DMS 273 (cell line): Measurements from ENCODE around the gene NDUFS1.
"Not testable (repeated sequence)": the region's sequence is repeated elsewhere in the genome, so short reads cannot be mapped to it uniquely, and the experiment has no call there.

Experiments used
- DNase-seq: peaks from one replicate; lab custom pipeline; 2025; ENCODE audit not compliant: unreplicated experiment; lab: John Stamatoyannopoulos, UW

Gene NDUFS1

GRCh38 chr2:206163251-206163880, 4.1 kb upstream of the NDUFS1 start:
- DNase-seq, result peak; percentile 27

DNA sequence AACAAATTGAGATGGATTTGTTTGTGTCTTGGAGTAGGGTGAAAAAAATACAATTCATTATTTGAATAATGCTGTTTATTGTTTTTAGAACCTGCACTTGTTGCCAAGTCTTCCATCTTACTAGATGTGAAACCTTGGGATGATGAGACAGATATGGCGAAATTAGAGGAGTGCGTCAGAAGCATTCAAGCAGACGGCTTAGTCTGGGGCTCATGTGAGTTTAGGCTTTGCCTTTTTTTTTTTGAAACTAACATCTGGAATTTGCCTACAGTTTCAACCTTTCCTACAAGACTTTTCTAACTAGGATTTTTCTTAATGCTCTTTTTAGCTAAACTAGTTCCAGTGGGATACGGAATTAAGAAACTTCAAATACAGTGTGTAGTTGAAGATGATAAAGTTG, 3.2 kb upstream of the NDUFS1 start:
- DNase-seq, result not testable (repeated sequence)

- no peak for DNase-seq
Observed at GRCh38 chr2:206160807-206161179, 1.5 kb upstream of the NDUFS1 start.

- DNase-seq, result peak; percentile 81
Observed at GRCh38 chr2:206160125-206160806, 1.0 kb upstream of the NDUFS1 start.

DNA sequence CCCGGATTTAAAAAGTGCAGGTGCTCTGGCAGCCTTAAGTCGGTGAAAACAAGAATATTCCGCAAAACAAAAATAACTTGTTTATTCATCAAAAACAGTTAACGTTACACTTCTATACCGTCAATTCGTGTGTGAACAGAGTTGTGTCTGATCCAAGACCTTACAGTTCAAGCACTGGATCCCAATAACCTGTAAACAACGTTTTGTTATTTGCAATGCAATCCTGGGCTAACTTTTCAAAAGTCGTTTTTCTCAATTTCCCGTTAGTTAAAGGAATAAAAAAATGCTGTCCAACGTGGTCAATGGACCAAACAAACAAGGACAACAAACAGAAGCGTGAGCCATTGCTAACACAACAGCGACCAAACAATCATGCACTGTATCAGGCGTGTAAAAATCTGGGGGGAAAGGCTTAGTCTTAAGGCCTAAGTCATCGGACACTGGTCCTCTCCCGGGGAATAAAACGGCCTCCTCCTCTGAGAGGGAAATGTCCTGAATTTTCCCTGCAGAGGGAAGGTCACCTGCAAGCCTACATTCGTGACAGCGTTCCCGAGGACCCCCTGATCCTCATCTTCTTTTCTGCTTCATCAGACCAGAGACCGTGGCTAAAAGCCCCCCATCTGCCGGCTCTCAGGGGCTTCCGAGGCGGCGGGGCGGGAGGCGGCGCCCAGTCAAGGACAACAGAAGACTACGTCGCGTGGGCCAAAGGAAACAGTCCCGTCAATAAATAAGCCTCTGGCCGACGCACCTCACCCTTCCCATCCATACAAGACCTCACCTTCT, 490 bp downstream of the NDUFS1 start:
- DNase-seq, result peak; percentile 60

GRCh38 chr2:206157014-206157413, 2.2 kb downstream of the NDUFS1 start:
- DNase-seq, result not testable (repeated sequence)

DNA sequence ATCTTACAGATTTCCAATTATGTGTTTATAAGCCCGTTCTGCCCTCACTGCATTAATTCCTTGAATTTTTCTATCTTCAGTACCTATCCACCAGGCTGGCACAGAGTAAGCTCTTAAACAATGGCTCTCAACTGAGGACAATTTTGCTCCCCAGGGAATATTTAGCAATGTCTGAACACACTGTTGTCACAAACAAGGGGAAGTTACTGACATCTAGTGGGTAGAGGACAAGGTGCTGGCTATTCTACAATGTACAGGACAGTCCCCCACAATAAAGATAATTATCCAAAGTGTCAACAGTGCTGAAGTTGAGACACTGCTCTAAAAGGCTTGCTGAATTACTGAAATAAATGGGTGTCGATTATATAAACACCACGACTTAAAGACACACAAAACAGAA, 5.0 kb downstream of the NDUFS1 start:
- DNase-seq, result peak; percentile 14

- DNase-seq, result no peak
Observed at GRCh38 chr2:206150631-206151030, 8.6 kb downstream of the NDUFS1 start.

DNA sequence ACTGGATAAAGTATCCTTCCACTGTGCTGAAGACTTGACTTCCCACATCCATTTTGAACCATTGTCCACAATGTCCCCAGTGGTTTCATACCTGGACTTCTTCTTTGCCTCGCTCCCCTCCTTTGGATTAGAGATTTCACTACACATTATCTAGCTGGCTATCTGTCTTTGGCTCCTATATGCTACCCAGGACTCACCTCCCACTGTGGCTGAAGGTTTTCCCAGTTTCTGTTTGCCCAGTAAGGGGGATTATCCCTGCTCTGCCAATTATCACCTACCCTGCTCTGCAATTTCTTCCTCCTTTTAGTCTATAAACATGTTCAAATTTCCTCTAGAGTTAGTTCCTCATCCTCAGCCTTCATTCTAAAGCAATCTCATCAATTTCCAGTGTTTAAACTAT, 9.1 kb downstream of the NDUFS1 start:
- no peak for DNase-seq

DNA sequence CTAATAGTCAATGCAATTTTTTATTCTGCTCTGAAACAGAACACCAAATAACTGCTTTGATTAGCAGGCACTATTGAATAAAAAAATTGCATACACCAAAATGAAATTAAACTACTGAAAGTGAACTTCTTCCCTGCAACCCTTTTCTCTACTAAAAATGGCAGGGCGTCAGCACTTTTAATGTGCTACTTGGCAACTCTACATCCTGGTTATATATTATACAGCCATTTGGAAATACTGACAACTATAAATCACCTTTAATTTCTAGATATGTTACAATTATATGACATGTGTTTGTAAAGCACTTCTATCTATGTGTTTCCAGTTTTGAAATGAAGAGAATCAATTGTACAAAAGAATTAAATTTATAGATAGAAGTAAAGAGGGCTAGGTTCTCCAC, 9.9 kb downstream of the NDUFS1 start:
- no peak for DNase-seq

DNA sequence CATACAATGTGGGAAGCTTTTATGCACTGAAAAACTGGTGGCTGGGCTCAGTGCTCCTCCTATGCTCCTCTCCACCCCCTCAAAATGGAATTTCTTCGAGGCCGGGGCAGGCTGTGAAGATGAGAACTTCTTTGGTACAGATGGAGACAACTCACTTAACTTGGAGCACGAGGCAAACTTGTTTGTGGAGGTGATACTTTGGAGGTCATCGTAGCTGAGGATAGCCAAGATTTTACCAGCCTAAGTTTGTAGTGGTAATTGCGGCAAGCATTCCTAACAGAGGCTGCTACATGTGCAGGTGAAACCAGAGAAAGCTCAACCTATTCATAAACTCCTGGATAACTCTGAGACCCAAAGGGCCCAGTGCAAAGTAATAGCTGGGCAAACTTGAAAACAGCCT, 13.6 kb downstream of the NDUFS1 start:
- no peak for DNase-seq

DNA sequence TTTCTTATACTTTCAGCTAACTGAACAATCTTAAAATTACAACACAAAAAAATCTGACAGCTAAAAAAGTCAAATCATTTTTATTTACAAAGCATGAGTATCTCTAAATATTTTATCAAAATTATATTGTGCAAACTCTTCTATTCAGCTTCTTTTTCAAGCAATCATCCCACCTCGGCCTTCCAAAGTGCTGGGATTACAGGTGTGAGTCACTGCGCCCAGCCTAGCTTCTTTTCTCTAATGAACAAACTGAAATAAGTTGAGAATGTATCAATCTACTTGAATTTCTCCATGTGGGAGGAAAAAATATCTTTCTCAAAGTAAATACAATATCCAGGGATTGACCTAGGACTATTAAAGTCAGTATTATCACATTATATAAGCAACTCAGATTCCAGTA, 14.9 kb downstream of the NDUFS1 start:
- DNase-seq, result no peak

DNA sequence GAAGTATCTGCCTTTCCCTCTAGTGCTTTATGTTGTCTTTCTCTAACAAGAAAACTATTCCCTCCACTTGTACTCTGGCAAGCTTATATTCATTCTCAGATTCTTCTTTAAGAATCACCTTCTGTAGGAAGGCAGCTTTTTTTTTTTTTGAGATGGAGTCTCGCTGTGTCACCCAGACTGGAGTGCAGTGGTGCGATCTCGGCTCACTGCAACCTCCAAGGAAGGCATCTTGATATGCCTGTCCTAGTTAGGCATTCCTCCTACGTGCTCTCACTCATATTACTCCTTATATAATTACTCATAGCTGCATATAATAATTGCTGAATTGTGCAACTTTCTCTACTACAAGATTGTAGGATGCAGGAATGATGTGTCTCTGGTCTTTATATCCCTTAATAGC, 15.8 kb downstream of the NDUFS1 start:
- DNase-seq, result no peak

GRCh38 chr2:206127656-206128055, 31.6 kb downstream of the NDUFS1 start:
- peak; percentile 8 for DNase-seq

DNA sequence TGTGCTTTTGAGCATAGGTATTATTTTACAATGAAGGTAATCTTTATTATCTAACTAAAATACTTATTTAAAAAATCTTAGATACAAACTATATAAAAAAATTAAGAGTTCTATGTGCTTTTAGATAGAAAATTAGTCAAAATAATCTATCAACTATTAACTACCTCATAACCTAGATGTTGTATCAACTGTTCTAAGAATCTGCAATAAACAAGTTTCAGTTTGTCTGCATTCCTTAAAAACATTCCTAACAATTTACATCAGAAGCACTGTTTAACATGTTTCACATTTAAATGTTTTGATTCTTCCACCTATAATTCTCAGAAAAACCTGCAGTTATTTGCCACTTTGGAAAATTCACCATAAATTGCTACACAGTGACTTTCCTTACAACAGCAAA, 33.3 kb downstream of the NDUFS1 start:
- no peak for DNase-seq

DNA sequence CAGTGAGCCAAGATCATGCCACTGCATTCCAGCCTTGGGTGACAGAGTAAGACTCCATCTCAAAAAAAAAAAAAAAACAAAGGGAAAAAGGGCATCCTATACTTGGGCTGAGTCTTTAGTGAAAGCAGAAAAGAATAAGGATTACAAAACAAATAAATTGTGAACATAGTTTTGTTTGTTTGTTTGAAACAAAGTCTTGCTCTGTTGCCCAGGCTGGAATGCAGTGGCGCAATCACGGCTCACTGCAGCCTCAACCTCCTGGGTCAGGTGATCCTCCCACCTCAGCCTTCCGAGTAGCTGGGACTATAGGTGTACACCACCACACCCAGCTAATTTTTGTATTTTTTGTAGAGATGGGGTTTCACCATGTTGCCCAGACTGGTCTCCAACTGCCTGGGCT, 36.7 kb downstream of the NDUFS1 start:
- DNase-seq, result not testable (repeated sequence)

- no peak for DNase-seq
Observed at GRCh38 chr2:206116278-206116677, 43.0 kb downstream of the NDUFS1 start.

DNA sequence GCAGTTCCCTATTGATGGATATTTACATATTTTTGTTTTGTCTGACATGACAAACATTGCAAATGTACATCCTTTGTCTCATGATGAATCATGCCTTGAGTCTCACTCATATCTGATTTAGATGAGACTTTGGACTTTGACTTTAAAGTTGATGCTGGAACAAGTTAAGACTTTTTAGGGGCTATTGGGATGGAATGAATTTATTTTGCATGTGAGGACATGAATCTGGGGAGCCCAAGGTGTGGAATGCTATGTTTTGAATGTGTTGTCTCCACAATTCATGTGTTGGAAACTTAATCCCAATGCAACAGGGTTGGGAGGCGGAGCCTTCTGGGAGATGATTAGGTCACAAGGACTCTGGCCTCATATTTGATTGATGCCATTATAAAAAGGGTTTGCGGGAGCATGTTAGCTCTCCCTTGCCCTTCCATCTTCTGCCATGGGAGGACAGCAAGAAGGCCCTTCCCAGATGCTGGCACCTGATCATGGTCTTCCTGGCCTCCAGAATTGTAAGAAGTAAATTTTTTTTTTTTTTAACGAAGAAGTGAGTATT, 44.1 kb downstream of the NDUFS1 start:
- peak; percentile 7 for DNase-seq

DNA sequence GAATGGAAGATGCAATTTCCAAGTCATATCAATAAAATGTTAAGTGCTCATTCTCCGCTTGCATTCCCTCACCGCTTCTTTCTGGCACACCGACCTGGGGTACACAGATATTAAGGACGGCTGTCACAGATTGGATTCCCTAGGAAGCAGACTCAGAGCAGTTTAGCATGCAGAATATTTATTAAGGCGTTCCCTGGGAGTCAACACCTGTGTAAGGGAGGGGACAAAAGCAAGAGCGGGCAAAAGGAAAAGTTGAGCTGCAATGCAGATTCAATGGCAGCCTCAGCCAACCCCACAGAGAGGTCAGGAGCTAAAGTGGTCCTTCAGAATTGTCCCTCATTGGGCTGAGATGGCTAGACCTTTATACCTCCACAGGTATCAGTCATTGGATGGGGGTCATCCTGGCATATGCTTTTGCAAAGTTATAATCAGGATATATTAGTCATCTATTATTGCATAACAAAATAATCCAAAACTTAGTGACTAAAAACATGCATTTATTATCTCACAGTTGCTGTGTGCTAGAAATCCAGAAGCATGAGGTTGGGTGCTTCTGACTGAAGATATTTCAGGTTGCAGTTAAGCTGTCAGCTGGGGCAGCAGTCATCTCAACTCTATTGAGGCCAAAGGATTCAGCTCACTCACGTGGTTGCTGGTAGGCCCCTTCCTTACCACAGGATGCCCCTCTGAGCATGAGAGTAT, 46.2 kb downstream of the NDUFS1 start:
- DNase-seq, result no peak

GRCh38 chr2:206112108-206112507, 47.1 kb downstream of the NDUFS1 start:
- DNase-seq, result no peak

GRCh38 chr2:206108713-206109112, 50.5 kb downstream of the NDUFS1 start:
- no peak for DNase-seq
